Progenitor cell of endocrine pancreas (in vitro differentiated cells): ENCODE measurements around the gene ENTPD6. TPM values are rescaled to one million over a fixed set of nuclear protein-coding genes. Genes with fewer than 3 reads are reported as not detected.

Experiments
- DNase-seq: peaks from one replicate; pipeline ENCODE4 v3.0.0; 2021; ENCODE audit warnings: low spot score; ENCODE audit not compliant: unreplicated experiment
- H3K27ac Mint-ChIP-seq: 2 replicates; pipeline ENCODE4 v1.8.0; 2021; ENCODE audit warnings: mild to moderate bottlenecking, moderate library complexity, mixed read lengths
- H3K27me3 Mint-ChIP-seq: 2 replicates; pipeline ENCODE4 v1.8.0; 2021; ENCODE audit warnings: mixed read lengths
- H3K36me3 Mint-ChIP-seq: 2 replicates; pipeline ENCODE4 v1.8.0; 2022; ENCODE audit warnings: mixed read lengths; ENCODE audit not compliant: insufficient read depth
- H3K4me1 Mint-ChIP-seq: 2 replicates; pipeline ENCODE4 v1.8.0; 2021; ENCODE audit warnings: low read depth, mixed read lengths
- H3K4me3 Mint-ChIP-seq: 2 replicates; pipeline ENCODE4 v1.8.0; 2021; ENCODE audit warnings: low read depth, mild to moderate bottlenecking, moderate library complexity, mixed read lengths
- H3K9me3 Mint-ChIP-seq: 2 replicates; pipeline ENCODE4 v1.8.0; 2021; ENCODE audit warnings: low read depth, mixed read lengths
- CTCF ChIP-seq: fragments of 200-600 bp; sonication (generic); IDR thresholded peaks from one replicate; pipeline ENCODE4 v1.5.0; 2021; ENCODE audit warnings: antibody characterized with exemption, mild to moderate bottlenecking; ENCODE audit not compliant: unreplicated experiment
- total RNA-seq: library from RNA; stranded (reverse); gene quantifications from 2 replicates; pipeline ENCODE4 v1.2.1, GENCODE V29; 2021

Gene ENTPD6
- total RNA-seq, 1 donor from 2014 or later = 85.1 TPM

GRCh38 chr20:25253606-25254275, 58.2 kb downstream of the ENTPD6 start:
- no peak for TF ChIP-seq CTCF
- H3K27me3 Mint-ChIP-seq = no peaks in the 10 kb centered on the region
- no peak overlapping the region for H3K27ac Mint-ChIP-seq
- peaks cover 15% of the 10 kb centered on the region for H3K4me1 Mint-ChIP-seq
- H3K9me3 Mint-ChIP-seq = no peaks in the 10 kb centered on the region
- no peak overlapping the region for H3K4me3 Mint-ChIP-seq
- no peak for DNase-seq
- H3K36me3 Mint-ChIP-seq = peaks cover 2% of the 10 kb centered on the region

GRCh38 chr20:25254571-25254970, 59.1 kb downstream of the ENTPD6 start:
- H3K36me3 Mint-ChIP-seq = peaks cover 8% of the 10 kb centered on the region
- peaks cover 7% of the 10 kb centered on the region for H3K4me1 Mint-ChIP-seq
- no peaks in the 10 kb centered on the region for H3K9me3 Mint-ChIP-seq
- H3K27me3 Mint-ChIP-seq = no peaks in the 10 kb centered on the region
- no peak overlapping the region for H3K27ac Mint-ChIP-seq
- no peak for TF ChIP-seq CTCF
- H3K4me3 Mint-ChIP-seq = no peak overlapping the region
- no peak for DNase-seq

GRCh38 chr20:25254986-25255680, 59.6 kb downstream of the ENTPD6 start:
- peaks cover 14% of the 10 kb centered on the region for H3K36me3 Mint-ChIP-seq
- no peaks in the 10 kb centered on the region for H3K9me3 Mint-ChIP-seq
- H3K27me3 Mint-ChIP-seq = no peaks in the 10 kb centered on the region
- no peak overlapping the region for H3K4me3 Mint-ChIP-seq
- H3K27ac Mint-ChIP-seq = no peak overlapping the region
- no peak for DNase-seq
- TF ChIP-seq CTCF = no peak
- H3K4me1 Mint-ChIP-seq = peaks cover 7% of the 10 kb centered on the region

GRCh38 chr20:25256226-25256859, 60.8 kb downstream of the ENTPD6 start:
- peaks cover 26% of the 10 kb centered on the region for H3K36me3 Mint-ChIP-seq
- peak overlapping the region; percentile 71 for H3K27ac Mint-ChIP-seq
- H3K4me1 Mint-ChIP-seq = peaks cover 6% of the 10 kb centered on the region
- no peaks in the 10 kb centered on the region for H3K9me3 Mint-ChIP-seq
- DNase-seq = no peak
- no peak overlapping the region for H3K4me3 Mint-ChIP-seq
- no peaks in the 10 kb centered on the region for H3K27me3 Mint-ChIP-seq
- TF ChIP-seq CTCF = no peak

GRCh38 chr20:25257130-25257529, 61.6 kb downstream of the ENTPD6 start:
- no peak for DNase-seq
- H3K27ac Mint-ChIP-seq = no peak overlapping the region
- H3K9me3 Mint-ChIP-seq = peaks cover 6% of the 10 kb centered on the region
- peaks cover 6% of the 10 kb centered on the region for H3K4me1 Mint-ChIP-seq
- no peak for TF ChIP-seq CTCF
- peaks cover 34% of the 10 kb centered on the region for H3K36me3 Mint-ChIP-seq
- no peak overlapping the region for H3K4me3 Mint-ChIP-seq
- no peaks in the 10 kb centered on the region for H3K27me3 Mint-ChIP-seq
